ENCODE measurements around the gene PUM1.
"Not testable (repeated sequence)": the region's sequence is repeated elsewhere in the genome, so short reads cannot be mapped to it uniquely, and the experiment has no call there.

Gene PUM1

DNA sequence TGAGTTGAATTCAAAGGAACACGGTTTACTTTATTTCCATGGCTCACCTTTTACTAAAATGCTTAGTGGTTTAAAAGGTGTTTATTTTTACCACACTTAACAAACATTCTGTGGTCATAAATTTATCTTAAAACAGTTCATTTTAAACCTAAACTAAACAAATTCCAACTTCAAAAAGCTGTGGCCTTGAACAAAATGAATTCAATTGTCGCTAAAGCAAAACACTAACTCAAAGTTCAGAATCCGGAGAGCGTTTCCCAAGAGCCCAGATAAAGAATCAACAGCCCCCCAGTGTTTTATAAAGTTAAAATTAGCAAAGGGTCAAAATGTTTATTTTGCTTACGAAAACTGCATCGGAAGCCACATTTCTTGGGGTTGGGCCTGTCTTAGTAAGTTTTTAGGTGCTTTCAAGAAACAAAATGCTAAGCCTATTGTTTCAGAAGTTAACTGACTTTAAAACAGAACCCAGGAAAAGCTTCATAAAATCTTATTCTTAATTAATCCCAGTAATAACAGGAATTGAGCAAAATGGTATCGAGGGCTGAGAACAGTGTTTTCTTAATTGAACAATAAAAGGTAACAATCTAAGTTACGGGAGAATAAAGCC lies 1.3 kb downstream of the PUM1 start:
- no peak for DNase-seq

- DNase-seq = no peak
Observed at GRCh38 chr1:31063631-31064030, 1.9 kb downstream of the PUM1 start.

DNA sequence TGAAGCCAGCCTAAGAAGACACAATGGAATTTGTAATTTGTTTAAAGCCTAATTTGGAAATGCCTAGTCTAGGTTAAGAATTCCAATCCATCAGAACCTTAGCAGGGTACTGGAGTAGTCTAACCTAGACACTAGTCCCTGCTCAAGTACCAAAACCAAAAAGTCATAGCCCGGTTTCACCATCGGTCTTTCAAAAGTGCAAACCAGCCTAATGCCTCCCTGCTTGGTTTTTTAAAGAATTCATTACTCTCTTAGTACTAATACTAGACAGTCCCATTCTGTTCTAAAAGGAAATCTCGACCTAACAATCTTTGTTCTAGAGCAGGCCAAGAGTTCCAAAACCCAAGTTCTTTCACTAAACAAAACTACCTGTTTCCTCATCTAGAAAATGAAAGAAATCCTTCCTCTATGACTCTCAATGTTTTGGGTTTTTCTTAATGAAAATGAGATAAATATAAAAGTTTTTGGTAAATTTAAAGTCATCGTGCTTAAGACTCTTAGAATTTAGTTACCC lies 2.6 kb downstream of the PUM1 start:
- no peak for DNase-seq

- not testable (repeated sequence) for DNase-seq
Observed at GRCh38 chr1:31062162-31062866, 3.2 kb downstream of the PUM1 start.

DNA sequence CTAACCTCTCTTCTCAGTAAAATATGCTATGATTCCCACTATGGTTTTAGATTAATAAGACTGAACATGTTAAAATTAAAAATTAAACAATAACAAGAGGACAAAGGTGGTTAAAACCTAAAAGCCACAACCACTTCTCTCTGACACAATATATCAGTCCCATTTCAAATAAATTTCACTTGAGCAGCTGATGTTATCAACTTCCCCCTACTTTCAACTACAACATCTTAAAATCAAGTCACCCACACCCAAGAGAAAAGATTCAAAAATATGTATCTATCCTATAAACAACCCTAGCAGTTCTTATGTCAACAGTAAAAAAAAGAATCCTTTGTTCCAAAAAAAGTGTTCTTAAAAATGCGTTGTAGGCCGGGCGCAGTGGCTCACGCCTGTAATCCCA lies 7.5 kb downstream of the PUM1 start:
- DNase-seq = no peak

GRCh38 chr1:31055953-31056352 lies 9.6 kb downstream of the PUM1 start:
- DNase-seq = no peak

- DNase-seq = no peak
Observed at GRCh38 chr1:31055501-31055900, 10.0 kb downstream of the PUM1 start.

DNA sequence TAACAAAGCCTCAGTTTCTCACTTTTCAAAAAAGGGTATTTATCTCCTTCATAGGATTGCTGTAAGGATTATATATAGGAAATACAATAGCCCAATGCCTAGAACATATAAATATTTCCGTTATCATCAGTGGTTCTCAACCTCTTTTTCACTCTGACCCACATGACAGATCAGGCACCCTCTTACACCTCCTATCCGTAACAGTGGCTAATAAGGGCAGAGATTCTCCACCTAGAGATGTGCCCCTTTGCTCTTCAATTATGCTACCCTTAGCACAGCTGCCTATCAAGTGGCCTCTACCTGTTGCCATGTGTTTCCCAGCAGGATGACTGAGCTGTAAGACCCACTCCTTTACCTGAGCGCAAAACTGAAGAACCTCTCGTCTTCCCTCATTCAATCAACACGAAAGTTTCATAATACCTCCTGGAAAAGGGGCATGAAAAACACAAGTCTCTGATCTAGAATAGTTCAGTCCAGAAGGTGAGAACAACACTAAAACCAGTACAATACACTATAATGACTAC lies 10.5 kb downstream of the PUM1 start:
- no peak for DNase-seq

- DNase-seq = no peak
Observed at GRCh38 chr1:31054349-31054748, 11.2 kb downstream of the PUM1 start.

- not testable (repeated sequence) for DNase-seq
Observed at GRCh38 chr1:31052613-31053012, 12.9 kb downstream of the PUM1 start.

DNA sequence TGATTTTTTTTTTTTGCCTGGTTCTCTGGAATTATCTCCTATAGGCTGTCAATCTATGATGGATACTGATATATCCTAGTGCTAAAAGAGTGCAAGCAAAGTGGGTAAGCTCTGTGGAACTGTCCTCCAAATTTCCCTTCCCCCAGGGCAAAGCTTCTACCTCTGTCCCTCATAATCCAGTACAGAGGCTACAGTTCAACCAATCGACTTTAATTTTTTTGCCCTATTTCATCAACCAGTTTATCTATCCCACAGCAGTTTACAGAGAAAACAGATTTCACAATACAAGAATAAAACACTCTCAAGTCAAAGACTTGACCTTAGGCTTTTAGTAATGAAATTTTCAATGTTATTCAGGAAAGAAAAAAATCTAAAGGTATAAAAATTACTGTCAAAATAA lies 13.9 kb downstream of the PUM1 start:
- DNase-seq = no peak

DNA sequence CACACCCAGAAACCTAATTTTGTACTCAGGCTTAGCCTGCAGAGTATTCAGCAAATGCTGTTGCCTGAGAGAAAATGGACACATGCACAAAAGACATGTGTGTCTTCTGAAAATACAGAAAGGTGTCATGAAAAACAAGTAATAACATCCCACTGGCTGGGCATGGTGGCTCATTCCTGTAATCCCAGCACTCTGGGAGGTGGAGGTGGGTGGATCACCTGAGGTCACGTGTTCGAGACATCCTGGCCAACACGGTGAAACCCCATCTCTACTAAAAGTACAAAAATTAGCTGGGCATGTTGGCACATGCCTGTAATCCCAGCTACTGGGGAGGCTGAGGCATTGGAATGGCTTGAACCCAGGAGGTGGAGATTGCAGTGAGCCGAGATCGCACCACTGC lies 18.0 kb downstream of the PUM1 start:
- not testable (repeated sequence) for DNase-seq

DNA sequence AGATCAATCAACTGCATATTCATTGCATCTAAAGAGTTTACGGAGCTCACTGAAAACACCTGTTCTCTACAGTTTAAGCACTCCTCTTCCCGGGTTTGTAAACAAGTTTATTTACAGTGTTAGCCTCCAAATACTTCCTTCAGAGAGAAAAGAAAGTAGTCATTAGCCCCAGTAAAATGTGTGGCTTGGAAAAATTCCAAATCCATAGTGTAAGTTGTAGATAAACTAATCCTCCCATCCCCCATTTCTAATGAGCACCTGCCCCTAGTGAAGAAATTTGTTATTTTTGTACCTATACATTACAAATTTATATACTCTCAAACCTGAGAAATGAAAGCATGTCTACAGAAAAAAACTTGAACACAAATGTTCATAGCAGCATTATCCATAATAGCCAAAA lies 21.9 kb downstream of the PUM1 start:
- DNase-seq = no peak

DNA sequence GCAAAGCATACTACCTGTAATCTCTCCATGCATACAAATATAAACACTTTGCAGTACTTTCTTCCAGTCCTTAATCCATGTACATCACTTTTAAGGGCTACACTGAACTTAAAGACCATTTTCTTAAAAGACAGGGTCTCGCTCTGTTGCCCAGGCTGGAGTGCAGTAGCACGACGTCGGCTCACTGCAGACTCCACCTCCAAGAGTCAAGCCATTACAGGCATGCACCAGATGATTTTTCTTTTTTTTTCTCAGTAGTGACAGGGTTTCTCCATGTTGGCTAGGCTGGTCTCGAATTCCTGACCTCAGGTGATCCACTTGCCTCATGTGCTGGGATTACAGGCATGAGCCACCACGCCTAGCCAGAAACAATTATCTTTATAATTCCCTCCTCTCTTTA lies 22.9 kb downstream of the PUM1 start:
- no peak for DNase-seq

GRCh38 chr1:31041529-31041928 lies 24.0 kb downstream of the PUM1 start:
- DNase-seq = no peak

DNA sequence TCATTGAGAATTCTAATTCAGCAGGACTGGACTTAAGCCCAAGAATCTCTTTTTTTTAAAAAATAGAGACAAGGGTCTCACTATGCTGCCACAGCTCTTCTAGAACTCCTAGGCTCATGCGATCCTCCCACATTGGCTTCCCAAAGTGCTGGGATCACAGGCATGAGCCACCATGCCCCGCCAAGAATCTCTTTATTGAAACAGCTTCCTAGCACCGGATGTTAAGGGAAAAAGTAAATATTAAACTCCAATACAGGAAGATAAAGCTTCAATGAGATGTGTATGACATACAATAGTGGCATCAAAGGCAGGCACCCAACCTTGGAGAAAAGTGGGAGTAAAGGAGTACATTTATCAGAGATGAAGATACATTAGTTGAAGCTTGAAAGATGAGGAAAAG lies 25.5 kb downstream of the PUM1 start:
- no peak for DNase-seq

- DNase-seq = not testable (repeated sequence)
Observed at GRCh38 chr1:31038935-31039334, 26.6 kb downstream of the PUM1 start.

GRCh38 chr1:31038360-31038759 lies 27.2 kb downstream of the PUM1 start:
- DNase-seq = no peak

DNA sequence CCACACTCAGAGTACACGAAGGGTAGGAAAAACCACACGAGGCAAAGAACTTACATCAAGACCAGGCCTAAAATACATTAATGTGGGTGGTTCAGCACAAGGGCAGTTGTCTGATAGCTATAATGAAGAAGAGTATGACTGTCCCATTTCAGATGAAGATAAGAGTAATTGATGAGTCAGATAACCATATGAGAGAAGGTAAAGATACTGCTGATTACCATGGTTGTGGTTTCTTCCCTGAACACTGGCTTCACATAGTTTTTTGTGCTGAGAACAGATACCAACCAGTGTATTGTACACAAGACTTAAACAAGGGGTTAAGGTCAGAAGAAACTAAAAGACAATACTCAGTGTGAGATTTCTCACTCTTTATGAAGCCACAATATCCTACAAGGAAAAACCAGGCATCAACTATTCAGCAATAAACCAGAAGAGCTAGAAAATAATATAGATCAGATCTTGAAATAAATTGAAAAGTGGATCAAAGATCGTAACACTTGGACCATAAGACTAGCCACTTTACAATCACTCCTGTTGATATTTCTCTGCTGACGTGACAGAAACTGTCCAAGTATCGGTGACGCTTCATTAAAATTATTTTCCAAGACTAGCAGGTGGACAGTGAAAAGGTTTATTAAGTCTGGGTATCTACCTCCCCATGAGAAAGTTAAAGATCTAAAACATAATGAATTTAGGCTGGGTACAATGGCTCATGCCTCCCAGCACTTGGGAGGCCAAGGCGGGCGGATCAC lies 28.6 kb downstream of the PUM1 start:
- no peak for DNase-seq

DNA sequence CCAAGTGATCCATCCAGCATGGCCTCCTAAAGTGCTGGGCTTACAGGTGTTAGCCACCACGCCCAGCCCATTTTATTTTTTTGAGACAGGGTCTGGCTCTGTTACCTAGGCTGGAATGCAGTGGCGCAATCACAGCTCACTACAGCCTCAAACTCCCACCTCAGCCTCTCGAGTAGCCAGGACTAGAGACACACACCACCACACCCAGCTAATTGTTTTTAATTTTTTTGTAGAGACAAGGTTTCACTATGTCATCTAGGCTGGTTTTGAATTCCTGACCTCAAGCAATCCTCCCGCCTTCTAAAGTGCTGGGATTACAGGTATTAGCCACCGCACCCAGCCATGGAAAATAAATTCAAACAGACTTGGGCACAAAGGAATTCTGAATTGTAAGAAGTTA lies 31.9 kb downstream of the PUM1 start:
- no peak for DNase-seq

DNA sequence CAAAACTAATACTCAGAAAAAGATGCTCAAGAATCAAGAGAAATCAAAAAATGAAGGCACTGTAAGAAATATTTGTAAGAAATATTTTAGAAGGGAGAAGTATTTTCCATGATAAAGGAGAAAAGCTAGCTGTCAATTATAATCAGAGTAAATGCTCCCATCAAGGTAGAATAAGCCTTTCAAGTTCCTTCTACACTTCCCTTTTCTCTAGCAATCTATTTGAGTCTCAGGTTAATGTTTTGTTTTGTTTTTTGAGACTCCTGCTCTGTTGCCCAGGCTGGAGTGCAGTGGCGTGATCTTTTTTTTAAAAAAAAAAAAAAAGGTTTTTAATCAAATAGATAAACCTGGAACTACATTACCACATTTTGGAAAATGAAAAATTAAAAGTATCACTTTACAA lies 33.3 kb downstream of the PUM1 start:
- DNase-seq = no peak

DNA sequence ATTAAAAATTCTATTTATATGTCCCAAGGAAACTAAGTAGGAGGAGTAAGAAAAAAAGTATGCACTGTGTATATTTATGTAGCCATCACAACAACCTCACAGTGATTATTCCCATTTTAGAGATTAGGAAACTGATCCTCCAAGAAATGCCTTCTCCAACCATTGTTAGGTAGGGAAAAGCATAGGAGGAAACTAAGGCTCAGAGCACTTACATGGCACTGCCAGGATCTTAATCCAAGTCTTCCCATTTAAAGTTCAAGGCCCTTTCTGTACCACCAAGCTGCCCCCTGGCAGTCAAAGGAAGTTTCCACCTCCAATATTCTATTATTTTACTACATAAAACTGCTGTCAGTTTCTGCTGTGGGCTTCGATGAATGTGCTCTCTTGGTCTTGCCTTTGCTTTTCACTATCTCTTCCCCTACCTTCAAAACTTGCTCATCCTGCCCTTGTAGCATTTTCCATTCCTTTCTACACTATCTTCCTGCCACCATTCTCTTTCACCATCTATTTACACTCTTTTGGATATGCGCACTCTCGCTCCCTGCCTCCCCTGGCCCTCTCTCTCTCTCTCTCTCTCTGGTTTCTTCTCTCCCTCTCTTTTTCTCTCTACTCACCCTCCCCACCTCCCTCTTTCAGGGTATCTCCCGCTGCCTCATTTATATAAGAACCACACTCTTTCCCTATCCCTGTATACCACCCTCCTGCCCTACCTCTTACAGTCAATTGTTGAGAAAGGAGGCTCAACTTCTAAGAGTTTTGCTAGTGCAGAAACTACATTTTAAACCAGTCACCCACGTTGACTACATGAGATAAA lies 34.0 kb downstream of the PUM1 start:
- DNase-seq = no peak

DNA sequence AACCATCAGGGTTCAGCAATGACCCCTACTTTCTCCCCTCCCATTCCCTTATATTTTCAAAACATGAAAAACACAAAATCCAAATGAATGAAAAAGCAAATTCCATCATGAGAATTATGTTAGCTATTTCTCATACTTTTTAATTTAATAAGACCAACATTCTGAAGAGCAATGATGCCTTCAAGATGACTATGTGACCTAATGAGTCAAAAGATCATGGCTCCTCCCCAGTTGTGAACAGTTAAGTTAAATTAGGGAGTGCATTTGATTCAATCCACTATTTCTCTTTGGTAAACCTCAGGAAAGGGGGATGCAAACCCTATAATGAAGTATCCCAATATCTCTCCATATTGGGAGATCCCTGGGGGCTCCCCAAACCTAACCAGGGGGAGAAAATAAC lies 36.5 kb downstream of the PUM1 start:
- no peak for DNase-seq

Measured in 8988T (cell line).